Esophagus muscularis mucosa (tissue), 4 donors: Measurements from ENCODE around the gene PRLR.

Experiments used
- EP300 ChIP-seq: sonication (generic); formaldehyde crosslinking; IDR thresholded peaks from one replicate; pipeline ENCODE4 v1.6.1; 2017; ENCODE audit warnings: antibody characterized with exemption
- POLR2A ChIP-seq: fragments of 450-650 bp; IDR thresholded peaks from one replicate; pipeline ENCODE4 v1.6.1; 2017; ENCODE audit warnings: antibody characterized with exemption, moderate library complexity, mild to moderate bottlenecking, low read depth
- POLR2AphosphoS5 ChIP-seq, 2 donors: sonication (generic); formaldehyde crosslinking; IDR thresholded peaks; one replicate each; pipeline ENCODE4 v1.6.1; 2017; ENCODE audit warnings: antibody characterized with exemption in 2 of 2
- TF ChIP-seq, protein P1 (sequence below), 3 experiments: fragments of 200-600 bp in 2 of 3; fragments of 450-650 bp in 1 of 3; sonication (generic) in 2 of 3; IDR thresholded peaks; one replicate each; pipeline ENCODE4 v1.5.1; 2017 to 2019; ENCODE audit warnings: antibody characterized with exemption in 3 of 3, mild to moderate bottlenecking in 2 of 3, moderate library complexity in 1 of 3

DNA sequence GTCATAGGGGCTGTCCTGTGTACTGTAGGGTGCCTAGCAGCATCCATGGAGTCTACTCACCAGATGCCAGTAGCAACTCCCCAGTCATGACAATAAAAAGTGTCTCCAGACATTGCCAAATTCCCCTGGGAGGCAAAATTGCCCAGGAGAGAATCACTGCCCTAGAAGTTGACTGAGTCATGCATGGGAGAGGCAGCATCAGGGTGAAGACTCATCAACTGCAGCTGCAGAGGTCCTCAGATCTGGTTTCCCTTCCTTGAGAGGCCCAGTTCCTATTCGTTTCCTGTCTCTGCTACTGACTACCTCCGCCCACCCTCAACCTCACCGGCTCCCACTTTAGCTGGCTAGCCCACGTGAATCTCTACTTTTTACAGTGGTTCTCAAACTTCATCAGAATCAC lies 93.9 kb downstream of the PRLR start:
- TF ChIP-seq, protein P1, sequence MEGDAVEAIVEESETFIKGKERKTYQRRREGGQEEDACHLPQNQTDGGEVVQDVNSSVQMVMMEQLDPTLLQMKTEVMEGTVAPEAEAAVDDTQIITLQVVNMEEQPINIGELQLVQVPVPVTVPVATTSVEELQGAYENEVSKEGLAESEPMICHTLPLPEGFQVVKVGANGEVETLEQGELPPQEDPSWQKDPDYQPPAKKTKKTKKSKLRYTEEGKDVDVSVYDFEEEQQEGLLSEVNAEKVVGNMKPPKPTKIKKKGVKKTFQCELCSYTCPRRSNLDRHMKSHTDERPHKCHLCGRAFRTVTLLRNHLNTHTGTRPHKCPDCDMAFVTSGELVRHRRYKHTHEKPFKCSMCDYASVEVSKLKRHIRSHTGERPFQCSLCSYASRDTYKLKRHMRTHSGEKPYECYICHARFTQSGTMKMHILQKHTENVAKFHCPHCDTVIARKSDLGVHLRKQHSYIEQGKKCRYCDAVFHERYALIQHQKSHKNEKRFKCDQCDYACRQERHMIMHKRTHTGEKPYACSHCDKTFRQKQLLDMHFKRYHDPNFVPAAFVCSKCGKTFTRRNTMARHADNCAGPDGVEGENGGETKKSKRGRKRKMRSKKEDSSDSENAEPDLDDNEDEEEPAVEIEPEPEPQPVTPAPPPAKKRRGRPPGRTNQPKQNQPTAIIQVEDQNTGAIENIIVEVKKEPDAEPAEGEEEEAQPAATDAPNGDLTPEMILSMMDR (IDR thresholded peaks at IDR 0.05) = no peak
- TF ChIP-seq POLR2A = no peak
- TF ChIP-seq POLR2AphosphoS5 (IDR thresholded peaks at IDR 0.05) = no peak
- no peak for TF ChIP-seq EP300
